ENCODE data around the gene FAM83E. TPM values are rescaled to one million over a fixed set of nuclear protein-coding genes. Genes with fewer than 3 reads are reported as not detected.

Gene FAM83E
- polyA plus RNA-seq, 1 experiment: 0.16 TPM

DNA sequence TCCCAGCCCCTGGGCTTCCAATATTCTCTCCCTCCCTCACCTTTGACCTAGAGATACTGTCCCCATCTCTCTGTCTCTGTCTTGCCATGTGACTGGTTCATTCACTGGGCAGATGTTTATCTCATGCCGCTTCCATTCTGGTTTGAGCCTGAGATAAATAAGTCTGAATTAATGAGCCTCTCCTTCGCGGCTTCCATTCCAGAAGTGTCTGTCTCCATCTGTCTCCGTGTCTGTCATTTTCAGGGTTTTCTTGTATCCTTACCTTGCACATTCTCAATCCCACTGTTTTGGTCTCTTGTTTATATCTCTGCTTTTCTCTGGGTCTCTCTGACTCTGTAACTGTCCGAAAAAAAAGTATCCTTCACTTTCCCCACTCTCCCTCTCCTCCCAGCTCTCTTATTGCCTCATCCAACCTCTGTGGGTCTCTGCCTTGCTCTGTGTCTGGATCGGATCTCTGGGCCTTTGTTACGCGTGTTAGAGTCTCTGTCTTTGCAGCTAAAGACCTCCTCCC lies 8.7 kb upstream of the FAM83E start:
- ChIA-PET POLR2A (interaction anchor here (0.6 to 0.7 kb wide), 3 partner anchors 9 to 244 kb away, joined by 3 to 6 read pairs (median 5); no protein-coding TSS in a partner anchor), CTCF (interaction anchor here (0.7 to 1.1 kb wide), 3 partner anchors 10 to 22 kb away, joined by 3 to 9 read pairs (median 4); partner anchors contain the start of gene CA11)

DNA sequence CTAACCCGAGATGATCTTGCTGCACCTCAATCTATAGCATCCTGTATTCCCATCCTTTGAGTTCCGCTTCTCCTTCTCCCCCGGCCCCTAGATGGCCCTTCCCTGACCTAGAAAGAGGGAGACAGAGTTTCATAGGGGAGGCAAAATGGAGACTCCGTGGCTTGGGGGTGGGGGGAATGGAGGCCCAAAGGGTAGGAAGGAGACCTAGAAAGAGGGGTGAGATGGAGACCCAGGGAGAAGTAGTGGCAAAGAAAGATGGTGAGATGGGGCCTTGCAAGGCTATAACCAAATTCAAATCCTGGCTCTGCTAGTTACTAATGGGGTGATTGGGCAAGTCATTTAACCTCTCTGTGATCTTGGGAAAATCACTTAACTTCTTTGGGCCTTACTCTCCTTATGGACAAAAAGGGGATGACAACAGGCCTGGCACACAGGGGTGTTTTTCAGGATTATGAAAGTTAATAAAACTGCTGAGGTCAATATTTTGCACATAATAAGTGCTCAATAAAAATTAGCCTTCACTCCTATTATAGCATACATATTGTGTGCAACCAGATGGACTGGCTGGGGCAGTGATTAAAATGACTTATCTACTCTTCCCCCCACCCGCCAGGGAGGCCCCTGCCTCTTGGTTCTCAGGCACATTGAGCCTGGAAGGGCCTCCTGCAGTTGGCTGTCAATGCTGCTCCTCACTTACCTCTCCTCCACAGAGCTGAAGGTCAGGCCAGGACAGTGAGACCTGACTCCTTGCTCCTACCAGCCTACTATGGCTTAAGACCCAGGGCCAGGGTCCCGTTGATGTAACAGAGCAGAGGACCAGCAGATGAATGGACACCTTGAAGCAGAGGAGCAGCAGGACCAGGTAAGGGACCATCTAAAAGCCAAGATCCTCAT lies 5.1 kb upstream of the FAM83E start:
- DNase-seq (ENCODE audit: low read depth): no peak
- POLR2A ChIA-PET: interaction anchor here (0.8 to 0.9 kb wide), 2 partner anchors 9 to 14 kb away, joined by 3 read pairs; no protein-coding TSS in a partner anchor
- Histone ChIP-seq H3K4me3 (ENCODE audit: low read depth, low read length) (peak overlapping the region; percentile 94), H3K27me3 (ENCODE audit: control insufficient read depth, insufficient read depth, low read length) (no peaks in the 10 kb centered on the region), H3K36me3 (ENCODE audit: control insufficient read depth, insufficient read depth, low read length) (peaks cover 24% of the 10 kb centered on the region)
- CTCF ChIA-PET: interaction anchor here (1.0 to 1.6 kb wide), 4 partner anchors 11 to 36 kb away, joined by 3 to 7 read pairs (median 4); partner anchors contain the start of gene CA11
- TF ChIP-seq, protein P1, sequence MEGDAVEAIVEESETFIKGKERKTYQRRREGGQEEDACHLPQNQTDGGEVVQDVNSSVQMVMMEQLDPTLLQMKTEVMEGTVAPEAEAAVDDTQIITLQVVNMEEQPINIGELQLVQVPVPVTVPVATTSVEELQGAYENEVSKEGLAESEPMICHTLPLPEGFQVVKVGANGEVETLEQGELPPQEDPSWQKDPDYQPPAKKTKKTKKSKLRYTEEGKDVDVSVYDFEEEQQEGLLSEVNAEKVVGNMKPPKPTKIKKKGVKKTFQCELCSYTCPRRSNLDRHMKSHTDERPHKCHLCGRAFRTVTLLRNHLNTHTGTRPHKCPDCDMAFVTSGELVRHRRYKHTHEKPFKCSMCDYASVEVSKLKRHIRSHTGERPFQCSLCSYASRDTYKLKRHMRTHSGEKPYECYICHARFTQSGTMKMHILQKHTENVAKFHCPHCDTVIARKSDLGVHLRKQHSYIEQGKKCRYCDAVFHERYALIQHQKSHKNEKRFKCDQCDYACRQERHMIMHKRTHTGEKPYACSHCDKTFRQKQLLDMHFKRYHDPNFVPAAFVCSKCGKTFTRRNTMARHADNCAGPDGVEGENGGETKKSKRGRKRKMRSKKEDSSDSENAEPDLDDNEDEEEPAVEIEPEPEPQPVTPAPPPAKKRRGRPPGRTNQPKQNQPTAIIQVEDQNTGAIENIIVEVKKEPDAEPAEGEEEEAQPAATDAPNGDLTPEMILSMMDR (IDR thresholded peaks at IDR 0.05; ENCODE audit: insufficient read depth, low read depth, low read length): no peak

More for the DNA sequence above, 8.7 kb upstream of the FAM83E start:
- H3K27me3 ChIP-seq (ENCODE audit: control insufficient read depth, insufficient read depth, low read length): no peaks in the 10 kb centered on the region
- TF ChIP-seq, protein P1 (IDR thresholded peaks at IDR 0.05; ENCODE audit: insufficient read depth, low read depth, low read length): no peak
- H3K4me3 ChIP-seq (ENCODE audit: low read depth, low read length): peak overlapping the region; percentile 28
- DNase-seq (ENCODE audit: low read depth): no peak
- H3K36me3 ChIP-seq (ENCODE audit: control insufficient read depth, insufficient read depth, low read length): peaks cover 2% of the 10 kb centered on the region

DNA sequence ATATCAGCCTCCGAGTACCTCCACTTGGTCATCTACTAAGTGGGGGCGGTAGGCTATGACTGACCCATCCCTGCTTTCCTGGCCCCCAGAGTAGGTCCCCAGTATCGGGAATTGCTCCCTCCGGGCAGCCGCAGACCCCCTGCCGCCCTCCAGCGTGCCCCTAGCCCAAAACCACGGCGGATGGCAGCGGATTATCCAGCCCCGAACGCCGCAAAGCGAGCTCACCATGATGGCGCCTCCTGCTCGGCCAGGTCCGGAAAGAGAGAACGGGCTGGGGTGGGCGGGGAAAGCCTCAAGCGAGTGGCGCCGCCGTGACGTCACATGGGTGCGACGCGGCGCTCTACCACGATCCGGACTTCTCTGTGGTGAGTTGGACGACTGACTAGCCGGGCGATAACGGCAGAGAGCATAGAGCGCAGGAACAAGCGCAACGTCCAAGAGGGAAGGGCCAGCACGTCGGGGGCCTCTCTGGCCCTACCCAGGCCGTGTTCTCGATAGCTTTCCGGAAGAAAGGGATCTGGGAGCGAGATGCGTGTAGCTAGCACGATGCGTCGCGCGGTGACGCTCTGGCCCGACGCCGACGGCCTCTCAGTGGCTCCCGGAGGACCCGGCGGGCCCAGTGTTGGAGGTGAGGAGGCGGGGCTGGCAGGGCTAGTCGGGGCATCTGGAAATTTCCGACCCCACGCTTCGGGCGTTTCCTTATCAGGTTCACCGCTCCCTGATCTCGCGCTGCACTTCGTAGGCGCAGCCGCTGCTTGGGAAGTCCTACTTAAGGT lies 4.2 kb upstream of the FAM83E start, which contains the start of the genes RPL18 and SPHK2:
RPL18 (minus strand) TSS at position 263 of the 776 bp plus-strand sequence; CDS start at position 228, 35 bp downstream.
SPHK2 (plus strand) TSS at position 591 of the 776 bp plus-strand sequence. CDS start 1,009 bp downstream, outside the sequence.
- TF ChIP-seq, protein P1 (IDR thresholded peaks at IDR 0.05; ENCODE audit: insufficient read depth, low read depth, low read length): no peak
- ChIA-PET POLR2A (interaction anchor here (0.8 to 1.0 kb wide), 3 partner anchors 8 to 219 kb away, joined by 3 to 9 read pairs (median 3); no protein-coding TSS in a partner anchor), CTCF (interaction anchor here (1.0 to 1.6 kb wide), 4 partner anchors 10 to 30 kb away, joined by 3 to 7 read pairs (median 4); partner anchors contain the start of gene CA11)
- no peaks in the 10 kb centered on the region for H3K27me3 ChIP-seq (ENCODE audit: control insufficient read depth, insufficient read depth, low read length)
- DNase-seq (ENCODE audit: low read depth): peak; percentile 99
- peaks cover 26% of the 10 kb centered on the region for H3K36me3 ChIP-seq (ENCODE audit: control insufficient read depth, insufficient read depth, low read length)
- peak within 1 kb of the TSS; percentile 94 for H3K4me3 ChIP-seq (ENCODE audit: low read depth, low read length)

DNA sequence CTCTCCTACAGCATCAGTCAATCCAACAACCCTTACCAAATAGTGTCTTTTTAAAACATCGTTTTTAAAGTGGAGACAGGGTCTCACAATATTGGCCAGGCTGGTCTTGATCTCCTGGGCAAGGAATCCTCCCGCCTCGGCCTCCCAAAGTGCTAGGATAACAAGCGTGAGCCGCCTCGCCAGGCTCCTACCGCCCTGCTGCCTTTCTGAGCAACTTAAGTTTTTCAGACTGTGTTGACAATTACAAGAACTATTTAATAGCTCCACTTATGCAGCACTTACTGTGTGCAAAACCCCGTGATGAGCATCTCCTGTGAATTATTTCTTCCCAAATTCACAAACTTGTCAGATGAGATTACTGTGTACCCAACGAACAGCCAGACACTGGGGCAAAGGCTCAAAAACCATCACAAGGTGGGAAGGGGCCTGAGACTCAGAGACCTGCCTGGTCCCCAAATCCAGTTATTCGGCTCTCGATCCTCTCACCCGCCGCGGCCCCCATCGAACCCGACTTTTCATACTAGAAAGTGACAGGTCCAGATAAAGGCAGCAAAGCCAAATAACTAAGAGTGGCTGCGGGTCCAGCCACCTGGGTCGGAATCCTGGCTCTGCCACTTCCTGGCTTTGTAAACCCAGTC lies 3.5 kb upstream of the FAM83E start:
- Histone ChIP-seq H3K27me3 (ENCODE audit: control insufficient read depth, insufficient read depth, low read length) (no peaks in the 10 kb centered on the region), H3K4me3 (ENCODE audit: low read depth, low read length) (peak overlapping the region; percentile 94), H3K36me3 (ENCODE audit: control insufficient read depth, insufficient read depth, low read length) (peaks cover 26% of the 10 kb centered on the region)
- ChIA-PET CTCF (interaction anchor here (1.2 to 1.6 kb wide), 3 partner anchors 10 to 30 kb away, joined by 4 to 7 read pairs (median 4); partner anchors contain the start of gene CA11), POLR2A (interaction anchor here (1.0 kb wide), 1 partner anchor 219 kb away, joined by 9 read pairs; no protein-coding TSS in a partner anchor)
- DNase-seq (ENCODE audit: low read depth): no peak
- TF ChIP-seq, protein P1 (IDR thresholded peaks at IDR 0.05; ENCODE audit: insufficient read depth, low read depth, low read length): no peak

All from BJ (cell line).